Trophoblast cell (in vitro differentiated cells and primary cell): ENCODE data around the gene SLC41A3.
"Not testable (repeated sequence)": the region's sequence is repeated elsewhere in the genome, so short reads cannot be mapped to it uniquely, and the experiment has no call there.

ENCODE experiments used
- DNase-seq, 2 donors: peaks; one replicate each; pipeline ENCODE4 v3.0.0-alpha.2; 2016
- H2AFZ ChIP-seq: 2 replicates; pipeline ENCODE4 v1.6.1; 2013; ENCODE audit warnings: low read length, moderate library complexity, mild to moderate bottlenecking; ENCODE audit not compliant: insufficient read depth, poor library complexity
- H2AK5ac ChIP-seq: 2 replicates; pipeline ENCODE4 v1.6.1; 2013; ENCODE audit warnings: mild to moderate bottlenecking, low read length
- H2BK120ac ChIP-seq: 2 replicates; pipeline ENCODE4 v1.6.1; 2013; ENCODE audit warnings: low read length, mild to moderate bottlenecking, moderate library complexity; ENCODE audit not compliant: insufficient read depth, poor library complexity
- H2BK12ac ChIP-seq: 2 replicates; pipeline ENCODE4 v1.6.1; 2013; ENCODE audit warnings: mild to moderate bottlenecking, low read length, moderate library complexity
- H2BK5ac ChIP-seq: 2 replicates; pipeline ENCODE4 v1.6.1; 2013; ENCODE audit warnings: low read length, low read depth, moderate library complexity, mild to moderate bottlenecking; ENCODE audit not compliant: poor library complexity
- H3K14ac ChIP-seq: 2 replicates; pipeline ENCODE4 v1.6.1; 2013; ENCODE audit warnings: mild to moderate bottlenecking, low read length
- H3K18ac ChIP-seq: 2 replicates; pipeline ENCODE4 v1.6.1; 2013; ENCODE audit warnings: mild to moderate bottlenecking, low read length
- H3K23ac ChIP-seq: 2 replicates; pipeline ENCODE4 v1.6.1; 2013; ENCODE audit warnings: low read length
- H3K27ac ChIP-seq: 2 replicates; pipeline ENCODE4 v1.5.1; 2013; ENCODE audit warnings: low read depth, mild to moderate bottlenecking, inconsistent platforms, low read length, moderate library complexity
- H3K27me3 ChIP-seq: 2 replicates; pipeline ENCODE4 v1.6.1; 2013; ENCODE audit warnings: inconsistent platforms, mild to moderate bottlenecking, low read length, moderate library complexity; ENCODE audit not compliant: insufficient read depth
- H3K36me3 ChIP-seq, 2 experiments: 1 replicate in 1 of 2; 2 replicates in 1 of 2; pipeline ENCODE4 v1.6.1; 2013; ENCODE audit warnings: low read length in 2 of 2, mild to moderate bottlenecking in 2 of 2, moderate library complexity in 1 of 2; ENCODE audit not compliant: insufficient read depth in 2 of 2, control insufficient read depth in 1 of 2
- H3K4ac ChIP-seq: 2 replicates; pipeline ENCODE4 v1.6.1; 2013; ENCODE audit warnings: low read depth, mild to moderate bottlenecking, low read length, moderate library complexity
- H3K4me1 ChIP-seq, 2 experiments: 1 replicate in 1 of 2; 2 replicates in 1 of 2; pipeline ENCODE4 v1.6.1; 2013; ENCODE audit warnings: low read length in 2 of 2, mild to moderate bottlenecking in 2 of 2, moderate library complexity in 1 of 2; ENCODE audit not compliant: insufficient read depth in 2 of 2, control insufficient read depth in 1 of 2
- H3K4me2 ChIP-seq: 2 replicates; pipeline ENCODE4 v1.6.1; 2013; ENCODE audit warnings: inconsistent platforms, mild to moderate bottlenecking, low read length, moderate library complexity
- H3K4me3 ChIP-seq: 2 replicates; pipeline ENCODE4 v1.5.1; 2013; ENCODE audit warnings: mild to moderate bottlenecking, low read depth, low read length, inconsistent platforms
- H3K79me1 ChIP-seq: one replicate; pipeline ENCODE4 v1.6.1; 2013; ENCODE audit warnings: low read length
- H3K79me2 ChIP-seq: 2 replicates; pipeline ENCODE4 v1.6.1; 2013; ENCODE audit warnings: low read length, mild to moderate bottlenecking; ENCODE audit not compliant: control insufficient read depth, insufficient read depth, poor library complexity
- H3K9ac ChIP-seq: 2 replicates; pipeline ENCODE4 v1.6.1; 2013; ENCODE audit warnings: mild to moderate bottlenecking, low read length
- H3K9me3 ChIP-seq: 2 replicates; pipeline ENCODE4 v1.6.1; 2013; ENCODE audit warnings: low read depth, mild to moderate bottlenecking, control low read depth, inconsistent platforms, low read length; ENCODE audit not compliant: insufficient read depth
- H4K12ac ChIP-seq: 2 replicates; pipeline ENCODE4 v1.6.1; 2013; ENCODE audit warnings: low read depth, mild to moderate bottlenecking, low read length, moderate library complexity
- H4K8ac ChIP-seq: 2 replicates; pipeline ENCODE4 v1.6.1; 2013; ENCODE audit warnings: low read depth, mild to moderate bottlenecking, low read length, moderate library complexity
- H4K91ac ChIP-seq: one replicate; pipeline ENCODE4 v1.6.1; 2013; ENCODE audit warnings: low read depth, mild to moderate bottlenecking, low read length, moderate library complexity
- WGBS: extraction: QIAGEN DNeasy Blood & Tissue Kit; methylation state at CpG from one replicate; pipeline ENCODE4 v1.1.7; 2013; ENCODE audit warnings: missing lambda C conversion rate; ENCODE audit not compliant: insufficient read length, insufficient coverage; ENCODE audit errors: extremely low coverage; 5-methylcytosine and 5-hydroxymethylcytosine counted together

Gene SLC41A3

DNA sequence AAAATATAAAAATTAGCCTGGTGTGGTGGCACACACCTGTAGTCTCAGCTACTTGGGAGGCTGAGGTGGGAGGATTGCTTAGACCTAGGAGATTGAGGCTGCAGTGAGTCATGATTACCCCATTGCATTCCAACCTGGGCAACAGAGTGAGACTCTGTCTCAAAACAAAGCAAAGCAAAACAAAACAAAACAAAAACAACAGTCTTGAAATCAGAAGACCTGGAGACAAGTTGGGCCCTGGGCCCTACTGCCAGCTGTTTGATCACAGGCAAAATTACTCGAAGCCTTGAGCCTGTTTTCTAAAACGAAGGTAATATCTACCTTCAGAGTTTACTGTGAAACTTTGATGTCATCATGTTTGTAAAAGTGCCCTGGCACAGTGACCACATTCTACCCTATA is 115.8 kb downstream of the SLC41A3 start:
- not testable (repeated sequence) for H3K14ac ChIP-seq, H2BK5ac ChIP-seq, H4K12ac ChIP-seq, H3K4me1 ChIP-seq, H3K36me3 ChIP-seq, H3K18ac ChIP-seq, H3K9ac ChIP-seq, H3K4me3 ChIP-seq, H3K27ac ChIP-seq, H4K91ac ChIP-seq, H2AFZ ChIP-seq, H3K9me3 ChIP-seq, H3K27me3 ChIP-seq, H2BK120ac ChIP-seq, H3K79me1 ChIP-seq, H2AK5ac ChIP-seq, H3K23ac ChIP-seq, H2BK12ac ChIP-seq, H3K4ac ChIP-seq, H3K79me2 ChIP-seq, H3K4me2 ChIP-seq, H4K8ac ChIP-seq
- no CpG with 5 or more reads among the region's 2 CpGs for WGBS
- DNase-seq = peak; percentile 71 to 90

GRCh38 chr3:125967156-125967555 is 116.8 kb downstream of the SLC41A3 start:
- Histone ChIP-seq H3K27ac (no peak overlapping the region), H3K18ac (no peak overlapping the region), H2BK5ac (no peak overlapping the region), H2BK12ac (no peak overlapping the region), H3K9me3 (no peaks in the 10 kb centered on the region), H3K23ac (no peak overlapping the region), H3K79me2 (no peaks in the 10 kb centered on the region), H3K27me3 (peaks cover 4% of the 10 kb centered on the region), H3K4me2 (no peak overlapping the region), H3K9ac (no peak overlapping the region), H4K8ac (no peak overlapping the region), H4K12ac (no peak overlapping the region), H3K4me3 (no peak overlapping the region), H2AFZ (no peak overlapping the region), H3K14ac (no peak overlapping the region), H3K36me3 (no peaks in the 10 kb centered on the region), H2AK5ac (no peak overlapping the region), H3K79me1 (no peaks in the 10 kb centered on the region), H4K91ac (no peak overlapping the region), H3K4me1 (no peaks in the 10 kb centered on the region), H2BK120ac (no peak overlapping the region), H3K4ac (no peak overlapping the region)
- DNase-seq = peak in 1 of 2 donors; percentile 38

- Histone ChIP-seq H4K8ac (no peak overlapping the region), H4K91ac (no peak overlapping the region), H2BK120ac (no peak overlapping the region), H3K4ac (no peak overlapping the region), H3K27ac (no peak overlapping the region), H2BK12ac (no peak overlapping the region), H3K14ac (no peak overlapping the region), H2AK5ac (no peak overlapping the region), H2BK5ac (no peak overlapping the region), H3K79me1 (no peaks in the 10 kb centered on the region), H4K12ac (no peak overlapping the region), H3K79me2 (no peaks in the 10 kb centered on the region), H3K9ac (no peak overlapping the region), H3K4me3 (no peak overlapping the region), H2AFZ (no peak overlapping the region), H3K27me3 (no peaks in the 10 kb centered on the region), H3K4me1 (no peaks in the 10 kb centered on the region), H3K18ac (no peak overlapping the region), H3K23ac (no peak overlapping the region), H3K9me3 (no peaks in the 10 kb centered on the region), H3K36me3 (no peaks in the 10 kb centered on the region), H3K4me2 (no peak overlapping the region)
- WGBS = no CpG with 5 or more reads among the region's 3 CpGs
- DNase-seq = no peak
Measured at GRCh38 chr3:125965505-125965904, 118.4 kb downstream of the SLC41A3 start.

DNA sequence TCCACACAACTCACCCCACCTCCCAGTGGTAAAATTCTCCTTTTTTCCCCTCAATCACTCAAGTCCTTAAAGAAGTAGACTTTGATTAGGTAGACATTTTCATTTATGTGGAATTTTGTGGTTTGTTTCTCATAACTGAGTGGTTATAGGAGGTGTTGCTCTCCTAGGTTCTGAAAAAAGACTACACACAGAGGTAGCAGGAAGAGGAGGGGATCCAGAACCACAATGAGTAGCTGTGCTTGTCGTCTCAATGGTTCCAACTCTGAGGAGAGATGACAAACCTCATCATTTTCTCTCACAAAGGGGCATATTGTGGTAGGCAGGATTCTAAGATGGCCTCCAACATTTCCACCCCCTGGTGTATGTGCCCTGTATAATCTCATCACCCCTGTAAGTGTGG is 120.1 kb downstream of the SLC41A3 start:
- not testable (repeated sequence) for H2BK12ac ChIP-seq, H3K9me3 ChIP-seq, H3K4me1 ChIP-seq, H3K23ac ChIP-seq, H4K8ac ChIP-seq, H3K4me2 ChIP-seq, H3K9ac ChIP-seq, H3K18ac ChIP-seq, H2BK120ac ChIP-seq, H3K79me2 ChIP-seq, H2BK5ac ChIP-seq, H3K27ac ChIP-seq, DNase-seq, H3K4me3 ChIP-seq, H3K79me1 ChIP-seq, H2AFZ ChIP-seq, H3K27me3 ChIP-seq, H2AK5ac ChIP-seq, H4K12ac ChIP-seq, H3K36me3 ChIP-seq, H3K14ac ChIP-seq, H3K4ac ChIP-seq, H4K91ac ChIP-seq
- WGBS = no CpG with 5 or more reads among the region's 1 CpG

DNA sequence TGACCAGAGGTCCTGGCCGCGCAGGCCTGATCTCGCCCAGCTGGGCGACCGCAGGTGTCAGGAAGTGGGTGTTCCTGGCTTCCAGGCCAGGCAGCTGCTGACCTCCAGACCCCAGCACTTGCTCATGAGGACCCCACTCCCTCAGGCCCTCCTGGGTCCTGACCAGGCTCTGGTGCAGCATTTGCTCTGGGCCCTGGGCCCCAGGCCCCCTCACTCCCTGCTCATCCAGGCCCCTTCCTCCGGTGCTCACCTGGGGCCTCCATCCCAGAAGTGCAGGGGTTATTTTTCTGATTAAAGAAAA is 122.7 kb downstream of the SLC41A3 start:
- H4K8ac ChIP-seq = no peak overlapping the region
- no peak overlapping the region for H2AFZ ChIP-seq
- no peak overlapping the region for H3K4me3 ChIP-seq
- no peak overlapping the region for H2AK5ac ChIP-seq
- no peak overlapping the region for H2BK120ac ChIP-seq
- no CpG with 5 or more reads among the region's 6 CpGs for WGBS
- H3K23ac ChIP-seq = no peak overlapping the region
- H3K36me3 ChIP-seq = no peaks in the 10 kb centered on the region
- no peak overlapping the region for H4K91ac ChIP-seq
- no peak overlapping the region for H3K4ac ChIP-seq
- no peak for DNase-seq
- H2BK12ac ChIP-seq = no peak overlapping the region
- H3K9me3 ChIP-seq = no peaks in the 10 kb centered on the region
- H3K27ac ChIP-seq = no peak overlapping the region
- no peak overlapping the region for H3K4me2 ChIP-seq
- no peaks in the 10 kb centered on the region for H3K79me2 ChIP-seq
- no peak overlapping the region for H3K18ac ChIP-seq
- H3K27me3 ChIP-seq = peaks cover 4% of the 10 kb centered on the region
- H3K9ac ChIP-seq = no peak overlapping the region
- no peak overlapping the region for H3K14ac ChIP-seq
- no peaks in the 10 kb centered on the region for H3K79me1 ChIP-seq
- no peak overlapping the region for H4K12ac ChIP-seq
- no peaks in the 10 kb centered on the region for H3K4me1 ChIP-seq
- no peak overlapping the region for H2BK5ac ChIP-seq
